8988T (cell line): ENCODE results near the gene ACTC1.

ENCODE experiments used
- DNase-seq: peaks from one replicate; pipeline ENCODE4 v3.0.0; 2011

Gene ACTC1

GRCh38 chr15:34755419-34755773 lies 40.0 kb downstream of the ACTC1 start:
- no peak for DNase-seq

DNA sequence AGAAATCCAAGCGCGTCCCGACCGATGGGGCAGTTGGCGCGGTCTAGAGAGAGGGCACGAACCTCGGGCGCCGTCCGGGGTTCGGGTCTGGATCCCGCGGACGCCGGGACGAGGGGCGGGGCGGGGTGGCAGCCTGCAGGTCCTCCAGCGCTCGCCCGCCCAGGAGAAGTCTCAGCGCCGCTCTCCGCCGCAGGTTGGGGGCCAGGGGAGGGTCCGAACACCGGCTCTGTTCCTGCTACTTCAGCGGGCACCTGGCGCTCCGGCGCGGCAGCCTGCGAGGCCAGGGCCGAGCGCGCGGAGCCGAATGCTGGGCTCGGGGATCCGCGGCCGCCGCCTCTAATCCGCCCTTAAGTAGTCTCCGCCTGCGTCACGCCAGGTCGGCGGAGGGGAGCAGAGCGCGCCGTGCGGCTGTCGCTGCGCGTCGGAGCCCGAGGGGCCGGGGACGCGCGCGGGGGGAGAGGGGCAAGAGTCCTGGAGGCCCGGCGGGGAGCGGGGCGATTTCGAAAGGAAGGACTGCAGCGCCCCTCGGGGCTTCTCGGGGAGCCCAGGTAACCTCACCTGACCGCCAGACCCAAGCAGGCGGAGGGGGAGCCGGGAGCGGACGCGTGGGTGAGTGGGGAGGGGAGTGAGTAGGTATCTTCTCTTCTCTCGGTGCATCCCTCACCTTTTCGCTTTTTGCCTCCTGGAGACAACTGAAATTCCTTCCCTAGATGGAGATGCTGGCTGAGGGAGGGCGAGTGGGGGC lies 40.5 kb downstream of the ACTC1 start, which contains the start of gene GJD2:
Gene GJD2, minus strand, starts transcription at position 325 of the 745 bp plus-strand sequence. CDS start 510 bp downstream, outside the sequence.
- no peak for DNase-seq

DNA sequence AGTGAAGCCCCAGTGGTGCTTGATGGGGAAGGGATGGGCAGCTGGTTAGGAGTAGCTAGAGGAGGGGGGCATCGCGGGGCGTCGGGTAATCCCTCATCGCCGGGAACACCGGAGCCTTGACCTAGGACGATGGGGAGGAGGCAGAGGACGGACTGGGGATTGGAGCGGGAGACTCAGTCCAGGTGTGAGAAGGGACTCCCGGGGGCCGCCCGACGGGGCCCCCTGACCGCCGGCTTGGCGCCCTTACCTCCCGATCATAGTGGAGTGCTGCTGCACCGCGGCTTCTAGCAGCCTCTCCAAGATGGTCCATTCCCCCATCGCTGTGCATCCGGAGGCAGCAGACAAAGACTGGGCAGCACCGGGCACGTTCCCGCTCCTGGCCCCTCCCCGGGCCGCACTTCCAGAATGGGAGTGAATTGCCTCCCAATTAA lies 41.2 kb downstream of the ACTC1 start:
- no peak for DNase-seq

DNA sequence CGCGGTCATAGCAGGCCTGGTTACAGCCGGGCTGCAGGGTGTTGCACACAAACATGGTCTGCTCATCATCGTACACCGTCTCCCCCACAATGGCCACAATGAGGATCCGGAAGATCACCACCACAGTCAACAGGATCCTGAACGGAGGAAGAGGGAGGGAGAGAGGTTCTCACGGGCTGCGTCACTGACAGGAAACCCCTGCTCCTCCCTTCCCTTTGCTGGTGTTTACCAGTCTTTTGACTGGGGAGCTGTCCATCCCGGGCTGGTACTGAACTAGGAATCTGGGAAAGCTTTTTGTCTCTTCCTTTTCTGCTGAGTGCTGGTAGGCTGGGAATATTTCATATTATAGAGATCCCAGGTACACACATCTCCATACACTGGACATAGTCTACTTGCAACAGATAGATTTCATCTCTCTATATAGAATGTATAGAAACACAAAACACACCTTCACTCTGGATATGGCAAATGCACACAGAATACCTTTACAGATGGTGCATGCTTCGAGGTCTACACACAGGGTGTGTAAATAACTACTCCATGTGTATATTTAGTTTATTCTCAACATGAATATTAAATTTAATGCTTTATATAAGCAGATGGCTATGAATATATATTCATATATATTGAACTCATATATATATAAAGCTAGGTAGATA lies 42.0 kb downstream of the ACTC1 start:
- no peak for DNase-seq

- DNase-seq: no peak
Observed at GRCh38 chr15:34749691-34750090, 45.7 kb downstream of the ACTC1 start.
